Uterus (tissue), 2 donors: ENCODE data around the gene CISH.

Experiments used
- CTCF ChIP-seq, 4 experiments: fragments of 200-600 bp in 2 of 4; fragments of 450-650 bp in 2 of 4; sonication (generic) in 2 of 4; IDR thresholded peaks; one replicate each; pipeline ENCODE4 v1.5.1; 2016 to 2019; ENCODE audit warnings: antibody characterized with exemption in 4 of 4, mild to moderate bottlenecking in 2 of 4, moderate library complexity in 1 of 4
- POLR2A ChIP-seq, 2 donors: fragments of 450-650 bp; IDR thresholded peaks; one replicate each; pipeline ENCODE4 v1.6.1; 2016; ENCODE audit warnings: antibody characterized with exemption in 2 of 2, mild to moderate bottlenecking in 1 of 2, moderate library complexity in 1 of 2

- TF ChIP-seq CTCF (IDR thresholded peaks at IDR 0.05) (no peak), POLR2A (IDR thresholded peaks at IDR 0.05) (no peak)
These were observed 5.0 kb downstream of the CISH start for GRCh38 chr3:50606596-50606995.
